SKM-1 treated with dmso at 0.1 percent for 144 hours (cell line): Measurements from ENCODE around the gene MAB21L2.

Experiments used
- DNase-seq: peaks from one replicate; lab custom pipeline; 2025; ENCODE audit not compliant: unreplicated experiment; lab: John Stamatoyannopoulos, UW

The MAB21L2 gene

DNA sequence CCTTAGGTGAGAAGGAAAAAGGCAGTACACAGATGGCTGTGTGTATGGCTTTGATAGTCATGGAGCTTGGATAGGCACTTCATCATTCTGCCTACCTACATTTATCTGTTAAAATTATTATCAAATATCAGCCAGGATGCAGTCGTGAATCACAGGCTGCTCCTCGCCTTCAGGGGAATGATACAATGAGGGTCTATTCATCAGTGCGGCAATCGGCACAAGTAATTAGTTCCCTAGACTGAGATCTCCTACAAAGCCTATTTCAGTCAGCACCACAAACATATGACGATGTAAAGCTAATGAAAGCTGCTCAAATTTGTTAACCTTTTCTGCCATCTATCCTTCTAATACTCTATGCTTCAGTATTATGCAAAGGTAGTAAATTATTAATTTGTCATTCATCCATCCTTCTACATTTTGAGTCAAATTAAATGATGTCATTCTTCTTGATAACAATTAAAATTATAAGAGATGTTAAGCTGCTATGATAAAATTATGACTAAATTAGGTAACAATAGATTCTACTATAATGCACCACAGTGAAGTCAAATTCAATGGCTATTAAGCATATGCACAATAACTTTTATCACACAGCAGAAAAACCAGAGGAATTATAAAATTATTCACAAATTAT is 19.0 kb downstream of the MAB21L2 start:
- no peak for DNase-seq

DNA sequence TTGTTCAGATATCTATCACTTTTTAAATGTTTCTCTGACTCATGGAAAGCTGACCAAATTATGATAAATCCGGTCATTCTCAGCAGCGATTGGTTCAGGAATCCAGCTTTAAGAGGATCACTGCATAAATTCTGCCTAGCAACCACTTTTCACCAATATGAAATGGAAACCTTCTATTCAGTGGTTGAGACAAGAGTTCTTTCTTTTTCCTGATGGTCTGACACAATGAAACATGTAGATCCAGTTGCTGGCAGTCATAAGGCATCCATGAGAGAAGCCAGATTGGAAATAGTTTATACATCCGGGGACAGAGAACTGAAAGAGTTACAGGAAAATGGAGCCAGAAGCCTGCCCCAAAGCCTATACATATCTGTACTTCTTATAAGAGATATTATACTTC is 27.2 kb downstream of the MAB21L2 start:
- no peak for DNase-seq

DNA sequence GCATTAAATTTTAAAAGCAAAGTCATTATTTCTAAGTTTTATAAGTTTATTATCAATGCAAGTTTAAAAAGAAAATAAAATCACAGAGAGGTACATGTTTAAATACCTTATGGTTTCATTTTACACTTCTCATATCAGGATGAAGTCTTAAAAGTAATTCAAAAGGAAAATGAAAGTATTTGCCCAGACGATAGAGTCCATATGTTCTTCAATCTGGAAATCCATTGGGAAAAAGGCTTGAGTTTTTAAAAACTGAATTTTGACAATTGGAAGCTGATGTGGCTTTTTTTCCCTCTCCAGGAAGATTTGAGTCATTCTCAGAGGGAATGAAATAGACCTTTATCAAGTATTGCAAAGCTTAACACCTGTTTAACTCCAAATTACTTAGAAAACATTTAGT is 37.1 kb downstream of the MAB21L2 start:
- no peak for DNase-seq

- DNase-seq, result no peak
Measured at GRCh38 chr4:150624055-150624454, 42.1 kb downstream of the MAB21L2 start.

GRCh38 chr4:150625033-150625432 is 43.1 kb downstream of the MAB21L2 start:
- no peak for DNase-seq

DNA sequence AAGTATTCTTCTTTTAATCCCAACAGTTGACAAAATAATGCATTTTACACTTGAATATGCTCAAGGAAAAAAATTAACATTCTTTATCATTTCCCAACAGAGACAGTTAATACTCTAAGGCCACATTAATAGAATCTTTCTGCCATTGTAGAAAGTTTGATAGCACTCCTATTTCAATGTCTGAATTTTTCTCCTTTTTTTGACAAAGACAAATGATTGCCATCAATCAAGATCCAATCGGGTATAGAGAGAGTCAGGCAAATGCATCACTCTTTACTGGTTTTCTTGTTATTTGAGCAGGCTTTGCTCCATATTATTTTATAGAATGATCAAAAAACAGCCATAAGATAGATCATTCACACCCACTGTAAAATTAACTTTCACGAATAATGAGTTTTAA is 46.1 kb downstream of the MAB21L2 start:
- DNase-seq, result no peak

GRCh38 chr4:150632639-150633038 is 50.7 kb downstream of the MAB21L2 start:
- no peak for DNase-seq
